Pancreas (tissue), 10 donors: ENCODE data around the gene AKT1S1. TPM values are rescaled to one million over a fixed set of nuclear protein-coding genes. Genes with fewer than 3 reads are reported as not detected.

Source experiments
- ATAC-seq, 4 donors: fragments of 200-7000 bp; cut with Tn5 transposase; one replicate each; pipeline versions ENCODE4 v1.8.0 to v1.9.1; 2020; ENCODE audit warnings: mild to moderate bottlenecking in 4 of 4, moderate library complexity in 4 of 4
- DNase-seq, 6 donors: peaks; one replicate each; pipeline ENCODE4 v3.0.0-alpha.2; 2020
- FAIRE-seq: peaks from 2 replicates; lab custom pipeline; 2012; peaks lifted over from hg19 to GRCh38; lab: Jason Lieb, UNC
- H3K27ac ChIP-seq, 4 donors: fragments of 200-600 bp; sonication (generic); 1 replicate in 3 of 4; 2 replicates in 1 of 4; pipeline versions ENCODE4 v1.5.0 to v1.8.0; 2020
- H3K27me3 ChIP-seq, 4 donors: fragments of 200-600 bp; one replicate each; pipeline ENCODE4 v1.8.0; 2021
- H3K36me3 ChIP-seq, 3 donors: fragments of 200-600 bp; sonication (generic) in 1 of 3; one replicate each; pipeline versions ENCODE4 v1.5.0 to v1.8.0; 2020 to 2021
- H3K4me1 ChIP-seq, 3 donors: fragments of 200-600 bp; one replicate each; pipeline ENCODE4 v1.8.0; 2021
- H3K4me3 ChIP-seq, 4 donors: fragments of 200-600 bp; sonication (generic) in 2 of 4; one replicate each; pipeline versions ENCODE4 v1.5.0 to v1.8.0; 2020 to 2021
- H3K9me3 ChIP-seq, 4 donors: fragments of 200-600 bp; one replicate each; pipeline ENCODE4 v1.8.0; 2021
- WGBS, 2 donors: extraction: QIAGEN DNeasy Blood & Tissue Kit; methylation state at CpG; one replicate each; pipeline ENCODE4 v1.1.7; 2013; 5-methylcytosine and 5-hydroxymethylcytosine counted together
- intact Hi-C, 3 donors: fragments of 100-400 bp; cut with DNase I; formaldehyde crosslinking; loops; one replicate each; pipeline versions ENCODE4 v1.11.1 to v1.14.2; 2022
- polyA plus RNA-seq, 2 donors: library from polyadenylated mRNA; stranded (reverse); fragments of 200-250 nt; gene quantifications; one replicate each; pipeline ENCODE4 v1.2.3, GENCODE V29; 2013
- total RNA-seq, 6 donors: library from RNA; stranded (reverse); fragmentation: NEBNext Ultra II Directional in 4 of 6; extraction: Animal tissue kit (Norgen Biotek cat#: 25700) in 4 of 6; gene quantifications; one replicate each; pipeline versions ENCODE4 v1.2.1 to v1.2.4, GENCODE V29; 2021 to 2023
- TF ChIP-seq, protein P1 (sequence below), 4 donors: fragments of 200-600 bp; sonication (generic) in 3 of 4; IDR thresholded peaks; one replicate each; pipeline versions ENCODE4 v1.5.0 to v1.8.0; 2021; ENCODE audit warnings: antibody characterized with exemption in 4 of 4
- donor health status: healthy with polysubstance abuse.
- donor health status: DM: no; HTN: no; CAD: no; lungs with moderate emphysema.
- donor health status: DM: no; HTN: no; CAD: no.
- donor health status: control.
- donor health status: control.
- donor health status: Bipolar disorder and iron deficiency.
- donor health status: DM: yes; HTN: yes; CAD: no.
- donor health status: DM: no; HTN: no; CAD: no.
- donor health status: DM: no; HTN: no; CAD: no.
- donor health status: DM: yes; HTN: yes; CAD: no.

The AKT1S1 gene
- total and polyA plus RNA-seq, 8 donors, result 13.8 to 31.1 (median 18.1) TPM

DNA sequence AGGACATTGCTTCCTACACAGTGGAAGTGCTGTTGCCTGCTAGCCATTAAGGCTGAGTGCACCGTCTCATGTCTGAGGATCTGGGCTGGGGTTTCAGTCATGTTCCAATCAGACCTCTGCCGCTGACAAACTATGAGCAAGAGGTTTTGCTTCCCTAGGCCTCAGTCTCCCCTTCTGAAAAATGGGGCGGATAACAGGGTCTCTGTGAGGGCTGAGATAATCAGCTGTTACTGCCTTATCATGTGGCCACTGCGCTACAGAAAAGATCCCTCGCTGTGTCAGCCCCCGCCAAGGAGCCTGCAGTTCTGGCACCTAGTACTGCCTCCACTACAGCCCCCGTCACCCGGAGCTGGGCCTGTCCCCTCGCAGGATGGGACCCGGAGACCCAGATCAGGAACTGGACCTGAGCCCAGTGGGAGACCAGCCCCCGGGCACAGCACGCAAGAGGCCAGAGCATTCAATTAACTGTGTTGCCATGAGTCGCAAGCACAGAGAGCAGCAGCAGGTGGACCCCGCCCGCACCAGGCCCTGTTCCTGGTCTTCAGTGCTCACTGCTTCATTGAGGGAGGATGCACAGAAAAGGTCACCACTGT, 6.8 kb downstream of the AKT1S1 start:
- no peak for FAIRE-seq

DNA sequence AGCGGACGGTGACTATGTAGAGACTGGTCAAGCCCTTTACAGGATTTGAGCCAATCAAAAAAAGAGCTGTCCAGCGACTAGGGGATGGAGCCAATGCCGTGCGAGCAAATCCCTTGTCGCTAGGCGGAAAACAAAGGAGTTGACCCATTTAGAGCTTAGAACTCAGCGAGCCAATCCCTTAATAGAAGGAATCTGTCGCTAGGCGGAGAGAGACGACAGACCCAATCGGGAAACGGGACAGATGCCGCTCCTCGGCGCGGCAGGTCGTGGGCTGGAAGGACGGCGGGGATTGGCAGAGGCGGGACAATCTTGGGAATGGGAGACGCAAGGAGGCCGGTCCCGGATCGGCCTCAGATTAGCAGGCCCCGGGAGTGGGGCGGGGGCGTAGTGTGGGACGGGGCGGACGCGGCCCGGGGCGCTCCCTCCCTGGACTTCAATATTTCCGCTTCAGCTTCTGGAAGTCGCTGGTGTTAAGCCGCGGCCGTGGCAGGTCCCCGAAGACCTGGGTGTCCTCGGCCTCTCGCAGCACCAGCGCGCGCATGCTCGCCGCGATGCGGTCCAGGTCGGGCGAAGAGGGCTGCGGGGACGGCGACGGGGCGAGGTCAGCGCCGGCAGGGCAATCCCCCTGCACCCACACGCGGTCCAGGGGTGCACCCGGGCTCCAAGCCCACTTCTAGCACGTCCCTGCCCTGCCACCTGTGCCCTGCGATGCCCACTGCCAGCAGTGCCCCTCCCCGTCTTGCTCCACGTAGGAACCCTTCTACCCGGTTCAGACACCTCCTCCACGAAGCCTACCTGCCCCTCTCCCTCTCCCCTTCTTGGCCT, 7.5 kb downstream of the AKT1S1 start:
- peak overlapping the region; percentile 36 to 94 (median 86) for H3K27ac ChIP-seq
- intact Hi-C loops, result no loop called here
- peaks cover 16 to 35% (median 25%) of the 10 kb centered on the region in 3 donors for H3K4me1 ChIP-seq
- no peaks in the 10 kb centered on the region for H3K27me3 ChIP-seq
- H3K9me3 ChIP-seq, result no peaks in the 10 kb centered on the region
- ATAC-seq (peak; percentile 70 to 78 (median 78)), DNase-seq (peak; percentile 93 to 98 (median 96)), FAIRE-seq (peak; percentile 99)
- WGBS, 2 donors, result 0 to 1% methylated on average over 42 to 67 of the region's 67 CpGs
- no peaks in the 10 kb centered on the region for H3K36me3 ChIP-seq
- TF ChIP-seq, protein P1, sequence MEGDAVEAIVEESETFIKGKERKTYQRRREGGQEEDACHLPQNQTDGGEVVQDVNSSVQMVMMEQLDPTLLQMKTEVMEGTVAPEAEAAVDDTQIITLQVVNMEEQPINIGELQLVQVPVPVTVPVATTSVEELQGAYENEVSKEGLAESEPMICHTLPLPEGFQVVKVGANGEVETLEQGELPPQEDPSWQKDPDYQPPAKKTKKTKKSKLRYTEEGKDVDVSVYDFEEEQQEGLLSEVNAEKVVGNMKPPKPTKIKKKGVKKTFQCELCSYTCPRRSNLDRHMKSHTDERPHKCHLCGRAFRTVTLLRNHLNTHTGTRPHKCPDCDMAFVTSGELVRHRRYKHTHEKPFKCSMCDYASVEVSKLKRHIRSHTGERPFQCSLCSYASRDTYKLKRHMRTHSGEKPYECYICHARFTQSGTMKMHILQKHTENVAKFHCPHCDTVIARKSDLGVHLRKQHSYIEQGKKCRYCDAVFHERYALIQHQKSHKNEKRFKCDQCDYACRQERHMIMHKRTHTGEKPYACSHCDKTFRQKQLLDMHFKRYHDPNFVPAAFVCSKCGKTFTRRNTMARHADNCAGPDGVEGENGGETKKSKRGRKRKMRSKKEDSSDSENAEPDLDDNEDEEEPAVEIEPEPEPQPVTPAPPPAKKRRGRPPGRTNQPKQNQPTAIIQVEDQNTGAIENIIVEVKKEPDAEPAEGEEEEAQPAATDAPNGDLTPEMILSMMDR (IDR thresholded peaks at IDR 0.05), result peak in 1 of 4 donors; percentile 8
- H3K4me3 ChIP-seq, result peak overlapping the region; percentile 28 to 41 (median 40)

More for the DNA sequence above, 6.8 kb downstream of the AKT1S1 start:
- Histone ChIP-seq H3K9me3 (no peaks in the 10 kb centered on the region), H3K36me3 (no peaks in the 10 kb centered on the region), H3K4me1 (peaks cover 16 to 34% (median 22%) of the 10 kb centered on the region in 3 donors), H3K4me3 (peak overlapping the region; percentile 28 to 41 (median 40)), H3K27me3 (no peaks in the 10 kb centered on the region), H3K27ac (peak overlapping the region; percentile 36 to 94 (median 86))
- intact Hi-C loops, result no loop called here
- DNase-seq, result peak in 4 of 6 donors; percentile 35 to 85 (median 63)
- WGBS, 2 donors, result 72% methylated on average over 15 of the region's 15 CpGs
- TF ChIP-seq, protein P1 (IDR thresholded peaks at IDR 0.05), result no peak
- ATAC-seq, result no peak

DNA sequence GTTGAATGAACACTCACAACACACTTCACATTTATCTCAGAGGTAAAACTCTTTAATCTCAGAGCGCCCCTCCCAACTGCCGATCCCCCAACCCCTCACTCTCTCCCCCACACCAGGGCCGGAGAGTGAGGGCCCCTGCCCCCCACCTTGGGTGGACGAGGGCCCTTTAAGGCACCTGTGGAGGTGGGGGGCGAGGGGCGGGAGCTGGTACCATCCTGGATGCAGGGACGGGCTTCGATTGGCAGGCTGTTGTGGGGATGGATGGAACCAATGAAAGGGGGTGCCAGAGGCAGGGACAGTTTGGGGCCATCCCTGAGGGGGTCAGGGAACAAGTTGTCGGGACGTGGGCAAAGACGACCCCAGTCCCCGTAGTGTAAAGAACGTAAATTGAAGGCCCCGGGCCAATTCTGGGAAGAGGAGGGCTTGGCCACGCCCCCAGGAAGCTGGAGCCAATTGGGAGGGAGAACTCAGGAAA, 8.1 kb downstream of the AKT1S1 start:
- ATAC-seq (peak; percentile 2 to 8 (median 8)), DNase-seq (peak in 2 of 6 donors; percentile 89 to 94), FAIRE-seq (no peak)
- H3K27me3 ChIP-seq, result no peaks in the 10 kb centered on the region
- H3K4me1 ChIP-seq, result peaks cover 16 to 35% (median 25%) of the 10 kb centered on the region in 3 donors
- H3K4me3 ChIP-seq, result peak overlapping the region in 2 of 4 donors; percentile 14 to 40
- TF ChIP-seq, protein P1 (IDR thresholded peaks at IDR 0.05), result no peak
- peaks cover 0 to 1% (median 0%) of the 10 kb centered on the region in 3 donors for H3K36me3 ChIP-seq
- H3K9me3 ChIP-seq, result no peaks in the 10 kb centered on the region
- intact Hi-C loops, result no loop called here
- peak overlapping the region; percentile 31 to 94 (median 64) for H3K27ac ChIP-seq
- 1 to 2% methylated on average over 15 of the region's 15 CpGs for WGBS, 2 donors

DNA sequence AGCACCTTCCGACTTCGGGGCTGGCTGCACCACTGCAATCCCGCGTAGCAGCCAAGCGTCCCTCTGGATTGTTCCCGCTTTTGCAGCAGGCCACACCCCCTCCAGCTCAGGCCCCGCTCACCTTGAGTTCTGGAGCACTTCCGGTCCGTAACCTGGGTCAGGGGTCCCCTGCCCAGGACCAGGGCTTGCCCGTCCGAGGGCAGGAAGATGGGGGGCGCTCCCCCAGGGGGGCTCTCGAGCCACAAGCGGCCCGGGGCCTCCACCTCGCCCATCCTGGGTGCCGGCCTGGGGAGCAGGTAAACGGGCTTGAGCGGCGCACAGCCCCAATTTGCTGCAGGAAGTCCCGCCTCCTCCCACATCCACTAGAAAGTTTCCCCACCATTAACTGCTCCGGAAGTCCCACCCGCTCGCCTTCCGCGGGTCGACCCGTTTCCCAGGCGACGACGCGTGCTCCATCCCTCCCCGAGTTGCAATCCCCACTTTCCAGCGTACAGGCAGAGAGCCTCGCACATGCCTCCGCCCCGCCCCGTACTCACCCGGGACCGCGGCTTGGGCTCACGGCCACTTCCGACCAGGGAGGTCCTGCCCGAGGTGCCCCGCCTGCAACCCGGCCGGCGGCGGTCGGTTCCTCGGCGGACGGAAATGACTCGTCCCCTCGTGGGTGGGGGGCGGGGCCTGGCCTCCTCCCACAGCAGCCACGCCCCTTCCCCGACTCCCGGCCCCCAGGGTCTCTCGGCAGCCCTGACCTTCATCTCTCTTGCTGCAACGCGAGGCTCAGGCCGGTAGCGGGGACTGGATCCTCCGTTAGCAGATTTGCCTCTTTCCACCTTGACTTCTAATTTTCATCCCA, 10.0 kb downstream of the AKT1S1 start, which contains the start of gene PNKP:
PNKP (minus strand) TSS at position 644 of the 850 bp plus-strand sequence; CDS start at position 272, 372 bp downstream.
- H3K4me1 ChIP-seq, result peaks cover 16 to 35% (median 25%) of the 10 kb centered on the region in 3 donors
- TF ChIP-seq, protein P1 (IDR thresholded peaks at IDR 0.05), result no peak
- peak; percentile 58 to 73 (median 66) for ATAC-seq
- H3K27me3 ChIP-seq, result no peaks in the 10 kb centered on the region
- H3K36me3 ChIP-seq, result peaks cover 0 to 4% (median 0%) of the 10 kb centered on the region in 3 donors
- H3K4me3 ChIP-seq, result peak within 1 kb of the TSS; percentile 58 to 70 (median 68)
- intact Hi-C loops, result no loop called here
- no peak for FAIRE-seq
- WGBS, 2 donors, result 0 to 1% methylated on average over 61 to 65 of the region's 65 CpGs
- H3K9me3 ChIP-seq, result no peaks in the 10 kb centered on the region
- peak within 1 kb of the TSS; percentile 61 to 94 (median 82) for H3K27ac ChIP-seq
- peak; percentile 81 to 93 (median 90) for DNase-seq
